GM19324 (cell line): ENCODE measurements around the gene CCDC88C.
A peak's percentile ranks its signal among the peaks of the same experiment; 100 is the strongest.

Experiments used
- ATAC-seq: cut with Tn5 transposase; IDR thresholded peaks from one replicate; pipeline ENCODE4 v1.9.1; 2021; ENCODE audit warnings: mild to moderate bottlenecking, moderate library complexity; ENCODE audit not compliant: unreplicated experiment, low FRiP score

CCDC88C gene

GRCh38 chr14:91399868-91400640, 17.6 kb downstream of the CCDC88C start:
- peak; percentile 51 for ATAC-seq

- ATAC-seq, result no peak
These were observed 18.9 kb downstream of the CCDC88C start for GRCh38 chr14:91398707-91399106.

- ATAC-seq, result no peak
These were observed 19.5 kb downstream of the CCDC88C start for GRCh38 chr14:91397965-91398591.

- peak; percentile 50 for ATAC-seq
These were observed 20.4 kb downstream of the CCDC88C start for GRCh38 chr14:91396959-91397815.

GRCh38 chr14:91396013-91396660, 21.5 kb downstream of the CCDC88C start:
- no peak for ATAC-seq

GRCh38 chr14:91395466-91395865, 22.2 kb downstream of the CCDC88C start:
- ATAC-seq, result no peak

- ATAC-seq, result no peak
These were observed 23.2 kb downstream of the CCDC88C start for GRCh38 chr14:91394105-91395081.

- no peak for ATAC-seq
These were observed 24.9 kb downstream of the CCDC88C start for GRCh38 chr14:91392623-91393303.

GRCh38 chr14:91390165-91390778, 27.3 kb downstream of the CCDC88C start:
- no peak for ATAC-seq

- no peak for ATAC-seq
These were observed 28.5 kb downstream of the CCDC88C start for GRCh38 chr14:91389150-91389549.

GRCh38 chr14:91388551-91388975, 29.1 kb downstream of the CCDC88C start:
- no peak for ATAC-seq

GRCh38 chr14:91387951-91388381, 29.7 kb downstream of the CCDC88C start:
- no peak for ATAC-seq

GRCh38 chr14:91387169-91387835, 30.3 kb downstream of the CCDC88C start:
- no peak for ATAC-seq

GRCh38 chr14:91385697-91386096, 31.9 kb downstream of the CCDC88C start:
- no peak for ATAC-seq

GRCh38 chr14:91385224-91385623, 32.4 kb downstream of the CCDC88C start:
- ATAC-seq, result no peak

- ATAC-seq, result no peak
These were observed 34.2 kb downstream of the CCDC88C start for GRCh38 chr14:91383439-91383838.

- no peak for ATAC-seq
These were observed 35.6 kb downstream of the CCDC88C start for GRCh38 chr14:91381801-91382670.
